ENCODE measurements around the gene TEPSIN.

- TF ChIP-seq CTCF (IDR thresholded peaks at IDR 0.05; ENCODE audit: extremely low read depth in 1 of 2, insufficient read depth in 1 of 2, low read depth in 1 of 2, low read length in 2 of 2) (no peak), FOS (IDR thresholded peaks at IDR 0.05; ENCODE audit: borderline replicate concordance, insufficient read depth, low read length) (no peak), MYC (IDR thresholded peaks at IDR 0.05; ENCODE audit: low read depth, low read length) (no peak), POLR2A (IDR thresholded peaks at IDR 0.05; ENCODE audit: low read depth, low read length) (no peak), EZH2 (IDR thresholded peaks at IDR 0.05; ENCODE audit: borderline replicate concordance, low read depth, low read length, severe bottlenecking) (no peak), POLR2AphosphoS5 (IDR thresholded peaks at IDR 0.05; ENCODE audit: insufficient read depth, low read depth, low read length) (no peak), MAX (IDR thresholded peaks at IDR 0.05; ENCODE audit: insufficient read depth, insufficient read length) (no peak)
Measured at GRCh38 chr17:81256616-81257015, 17.8 kb upstream of the TEPSIN start.

Measured in endothelial cell of umbilical vein (primary cell).